Tibial nerve (tissue), 4 donors: Measurements from ENCODE around the gene ADAM30. TPM values are rescaled to one million over a fixed set of nuclear protein-coding genes. Genes with fewer than 3 reads are reported as not detected.

ENCODE experiments used
- DNase-seq, 2 donors: peaks; one replicate each; pipeline ENCODE4 v3.0.0-alpha.2; 2019; ENCODE audit warnings: low spot score in 2 of 2
- H3K27ac ChIP-seq, 4 donors: fragments of 200-600 bp; sonication (generic) in 3 of 4; one replicate each; pipeline ENCODE4 v1.5.1; 2017 to 2019; ENCODE audit warnings: mild to moderate bottlenecking in 1 of 4
- H3K27me3 ChIP-seq, 2 donors: fragments of 200-600 bp; sonication (generic) in 1 of 2; one replicate each; pipeline versions ENCODE4 v1.5.1 to v1.6.0; 2017 to 2019
- H3K36me3 ChIP-seq, 3 donors: fragments of 200-600 bp; sonication (generic); one replicate each; pipeline ENCODE4 v1.5.1; 2018 to 2019
- H3K4me1 ChIP-seq, 4 donors: fragments of 200-600 bp; sonication (generic) in 3 of 4; one replicate each; pipeline ENCODE4 v1.5.1; 2017 to 2019
- H3K4me3 ChIP-seq, 4 donors: fragments of 200-600 bp; sonication (generic) in 3 of 4; one replicate each; pipeline ENCODE4 v1.5.1; 2017 to 2019; ENCODE audit warnings: mild to moderate bottlenecking in 1 of 4, moderate library complexity in 1 of 4
- H3K9me3 ChIP-seq, 4 donors: fragments of 200-600 bp; sonication (generic) in 3 of 4; one replicate each; pipeline ENCODE4 v1.5.1; 2017 to 2019
- CTCF ChIP-seq, 5 experiments: fragments of 200-600 bp in 3 of 5; fragments of 450-650 bp in 2 of 5; sonication (generic) in 3 of 5; IDR thresholded peaks; one replicate each; pipeline ENCODE4 v1.5.1; 2016 to 2019; ENCODE audit warnings: antibody characterized with exemption in 5 of 5, mild to moderate bottlenecking in 3 of 5, moderate library complexity in 2 of 5
- EP300 ChIP-seq, 2 donors: sonication (generic); formaldehyde crosslinking; IDR thresholded peaks; one replicate each; pipeline ENCODE4 v1.6.1; 2017; ENCODE audit warnings: antibody characterized with exemption in 2 of 2, mild to moderate bottlenecking in 1 of 2
- POLR2A ChIP-seq, 2 donors: fragments of 450-650 bp; IDR thresholded peaks; one replicate each; pipeline ENCODE4 v1.6.1; 2017; ENCODE audit warnings: antibody characterized with exemption in 2 of 2, mild to moderate bottlenecking in 2 of 2, moderate library complexity in 2 of 2
- WGBS, 2 donors: methylation state at CpG; one replicate each; pipeline ENCODE4 v1.1.5; 2018; 5-methylcytosine and 5-hydroxymethylcytosine counted together
- total RNA-seq, 4 donors: library from RNA; depleted of rRNA; stranded (reverse); fragments of >200 nt; gene quantifications; one replicate each; pipeline ENCODE4 v1.1.0, GENCODE V29; 2016

ADAM30 gene
- total RNA-seq, 4 donors from 2014 or later = not detected

- Histone ChIP-seq H3K9me3 (no peaks in the 10 kb centered on the region), H3K27me3 (peaks cover 0 to 8% of the 10 kb centered on the region in 2 donors), H3K27ac (no peak overlapping the region), H3K4me3 (no peak overlapping the region), H3K4me1 (no peaks in the 10 kb centered on the region), H3K36me3 (peaks cover 0 to 4% (median 0%) of the 10 kb centered on the region in 3 donors)
- TF ChIP-seq EP300 (IDR thresholded peaks at IDR 0.05) = no peak
- no peak for TF ChIP-seq CTCF (IDR thresholded peaks at IDR 0.05)
- no peak for TF ChIP-seq POLR2A (IDR thresholded peaks at IDR 0.05)
- 71 to 73% methylated on average over 10 of the region's 10 CpGs for WGBS, 2 donors
- no peak for DNase-seq
Measured at GRCh38 chr1:119893827-119894700, 2.3 kb downstream of the ADAM30 start.

DNA sequence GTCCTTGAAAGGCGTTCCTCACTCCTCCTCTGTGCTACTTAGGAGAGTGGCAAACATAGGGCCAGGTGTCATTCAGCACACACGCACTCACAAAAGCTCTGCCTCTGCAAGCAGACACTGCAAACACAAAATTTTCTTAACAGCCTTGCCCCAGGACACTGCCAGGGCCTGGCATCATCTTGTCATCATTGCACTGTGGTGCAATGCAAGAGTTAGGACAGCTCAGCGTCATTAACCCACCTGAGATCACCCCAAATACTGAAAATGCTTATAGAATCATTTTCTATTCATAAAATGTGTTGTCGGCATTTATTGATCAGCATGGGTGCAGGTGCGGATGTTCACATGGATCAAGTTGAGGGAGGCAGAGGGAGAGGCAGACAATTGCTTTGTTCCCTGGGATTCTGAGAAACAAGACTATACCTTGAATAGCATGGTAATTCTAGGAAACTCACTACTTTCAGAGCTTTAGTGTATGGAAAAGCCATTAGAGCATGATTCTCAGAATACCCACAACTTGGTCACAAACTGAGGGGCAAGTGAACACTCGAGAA is 3.0 kb downstream of the ADAM30 start:
- peaks cover 0 to 4% (median 0%) of the 10 kb centered on the region in 3 donors for H3K36me3 ChIP-seq
- DNase-seq = no peak
- 83 to 88% methylated on average over 5 to 6 of the region's 6 CpGs for WGBS, 2 donors
- H3K27me3 ChIP-seq = peaks cover 0 to 8% of the 10 kb centered on the region in 2 donors
- no peak overlapping the region for H3K27ac ChIP-seq
- TF ChIP-seq CTCF (IDR thresholded peaks at IDR 0.05) = no peak
- no peak for TF ChIP-seq EP300 (IDR thresholded peaks at IDR 0.05)
- no peak for TF ChIP-seq POLR2A (IDR thresholded peaks at IDR 0.05)
- no peak overlapping the region for H3K4me3 ChIP-seq
- no peaks in the 10 kb centered on the region for H3K4me1 ChIP-seq
- H3K9me3 ChIP-seq = no peaks in the 10 kb centered on the region

GRCh38 chr1:119891386-119891785 is 4.9 kb downstream of the ADAM30 start:
- peaks cover 0 to 4% (median 0%) of the 10 kb centered on the region in 3 donors for H3K36me3 ChIP-seq
- WGBS, 2 donors = 81 to 91% methylated on average over 1 of the region's 1 CpG
- H3K4me1 ChIP-seq = no peaks in the 10 kb centered on the region
- no peak for TF ChIP-seq POLR2A (IDR thresholded peaks at IDR 0.05)
- TF ChIP-seq CTCF (IDR thresholded peaks at IDR 0.05) = no peak
- no peak for TF ChIP-seq EP300 (IDR thresholded peaks at IDR 0.05)
- no peaks in the 10 kb centered on the region for H3K9me3 ChIP-seq
- H3K27ac ChIP-seq = no peak overlapping the region
- H3K4me3 ChIP-seq = no peak overlapping the region
- DNase-seq = no peak
- peaks cover 0 to 7% of the 10 kb centered on the region in 2 donors for H3K27me3 ChIP-seq

DNA sequence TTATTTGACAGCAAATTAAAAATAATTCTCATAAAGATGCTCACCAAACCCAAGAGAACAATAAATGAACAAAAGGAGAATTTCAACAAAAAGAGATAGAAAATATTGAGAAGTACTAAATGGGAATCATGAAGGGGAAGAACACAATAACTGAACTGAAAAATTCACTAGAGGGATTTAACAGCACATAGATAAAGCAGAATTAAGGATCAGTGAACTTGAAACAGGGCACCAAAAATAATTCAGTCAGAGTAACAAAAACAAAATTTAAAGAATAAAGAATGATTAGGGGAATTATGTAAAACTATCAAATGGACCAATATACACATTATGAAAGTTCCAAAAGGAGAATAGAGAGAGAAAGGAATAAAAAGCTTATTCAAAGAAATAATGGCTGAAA is 7.8 kb downstream of the ADAM30 start:
- Histone ChIP-seq H3K9me3 (no peaks in the 10 kb centered on the region), H3K36me3 (peaks cover 0 to 4% (median 0%) of the 10 kb centered on the region in 3 donors)

More for the DNA sequence above, 7.8 kb downstream of the ADAM30 start:
- Histone ChIP-seq H3K4me1 (no peaks in the 10 kb centered on the region), H3K4me3 (no peak overlapping the region), H3K27me3 (no peaks in the 10 kb centered on the region), H3K27ac (no peak overlapping the region)
- DNase-seq = no peak
- TF ChIP-seq EP300 (IDR thresholded peaks at IDR 0.05) (no peak), CTCF (IDR thresholded peaks at IDR 0.05) (no peak), POLR2A (IDR thresholded peaks at IDR 0.05) (no peak)
